ENCODE data around the gene ANKHD1. TPM values are rescaled to one million over a fixed set of nuclear protein-coding genes. Genes with fewer than 3 reads are reported as not detected.
A peak's percentile ranks its signal among the peaks of the same experiment; 100 is the strongest.

ANKHD1 gene
- total and polyA plus RNA-seq, 11 donors = 41.4 to 78.8 (median 58.1) TPM

GRCh38 chr5:140558542-140558941 lies 156.9 kb downstream of the ANKHD1 start:
- no peak for DNase-seq
- Histone ChIP-seq H3K9me3 (no peaks in the 10 kb centered on the region), H3K27me3 (no peaks in the 10 kb centered on the region), H3K36me3 (peaks cover 0 to 29% (median 21%) of the 10 kb centered on the region in 9 donors), H3K4me3 (no peak overlapping the region), H3K4me1 (peaks cover 0 to 56% (median 42%) of the 10 kb centered on the region in 12 donors), H3K27ac (no peak overlapping the region)
- no peak for TF ChIP-seq CTCF (IDR thresholded peaks at IDR 0.05)
- no peak for TF ChIP-seq POLR2A (IDR thresholded peaks at IDR 0.05)
- WGBS, 4 donors = 93 to 97% (median 95%) methylated on average over 9 of the region's 9 CpGs
- no peak for ATAC-seq
- intact Hi-C loops (cut with DNase I) = loop anchor here in 1 of 10 donors (5.0 kb wide), 1 partner anchor 139 kb away; no protein-coding TSS in a partner anchor

GRCh38 chr5:140560227-140560626 lies 158.6 kb downstream of the ANKHD1 start:
- no peak for ATAC-seq
- Histone ChIP-seq H3K4me3 (no peak overlapping the region), H3K27me3 (no peaks in the 10 kb centered on the region), H3K9me3 (no peaks in the 10 kb centered on the region), H3K27ac (no peak overlapping the region), H3K36me3 (peaks cover 0 to 29% (median 16%) of the 10 kb centered on the region in 9 donors), H3K4me1 (peaks cover 0 to 47% (median 35%) of the 10 kb centered on the region in 12 donors)
- DNase-seq = no peak
- no peak for TF ChIP-seq POLR2A (IDR thresholded peaks at IDR 0.05)
- no peak for TF ChIP-seq CTCF (IDR thresholded peaks at IDR 0.05)
- intact Hi-C loops (cut with DNase I) = loop anchor here in 2 of 10 donors (5.0 to 10.0 kb wide), 2 partner anchors 72 to 145 kb away; partner anchors contain the start of genes CD14 (in 1 of the 2) and ZMAT2 (in 1 of the 2)
- WGBS, 4 donors = 89 to 95% (median 92%) methylated on average over 10 of the region's 10 CpGs

- Histone ChIP-seq H3K27me3 (no peaks in the 10 kb centered on the region), H3K4me1 (peaks cover 9 to 49% (median 32%) of the 10 kb centered on the region in 12 donors), H3K9me3 (no peaks in the 10 kb centered on the region), H3K36me3 (peaks cover 0 to 36% (median 26%) of the 10 kb centered on the region in 9 donors), H3K27ac (no peak overlapping the region), H3K4me3 (no peak overlapping the region)
- TF ChIP-seq CTCF (IDR thresholded peaks at IDR 0.05) (no peak), POLR2A (IDR thresholded peaks at IDR 0.05) (no peak)
- 89 to 97% (median 92%) methylated on average over 10 of the region's 10 CpGs for WGBS, 4 donors
- intact Hi-C loops (cut with DNase I) = loop anchor here in 2 of 10 donors (5.0 to 10.0 kb wide), 2 partner anchors 70 to 143 kb away; partner anchors contain the start of genes CD14 (in 1 of the 2) and ZMAT2 (in 1 of the 2)
- DNase-seq = no peak
- ATAC-seq = no peak
Measured at GRCh38 chr5:140561753-140562523, 160.3 kb downstream of the ANKHD1 start.

GRCh38 chr5:140563596-140563995 lies 162.0 kb downstream of the ANKHD1 start:
- H3K4me1 ChIP-seq = peaks cover 9 to 56% (median 37%) of the 10 kb centered on the region in 12 donors
- DNase-seq (peak in 1 of 5 donors; percentile 45), ATAC-seq (no peak)
- 72 to 74% (median 73%) methylated on average over 8 of the region's 8 CpGs for WGBS, 4 donors
- H3K4me3 ChIP-seq = peak overlapping the region; percentile 38 to 89 (median 76)
- H3K9me3 ChIP-seq = no peaks in the 10 kb centered on the region
- H3K27me3 ChIP-seq = no peaks in the 10 kb centered on the region
- no peak for TF ChIP-seq POLR2A (IDR thresholded peaks at IDR 0.05)
- TF ChIP-seq CTCF (IDR thresholded peaks at IDR 0.05) = no peak
- intact Hi-C loops (cut with DNase I) = loop anchor here in 2 of 10 donors (5.0 to 10.0 kb wide), 2 partner anchors 69 to 141 kb away; partner anchors contain the start of genes CD14 (in 1 of the 2) and ZMAT2 (in 1 of the 2)
- H3K27ac ChIP-seq = peak overlapping the region; percentile 90 to 97 (median 94)
- H3K36me3 ChIP-seq = peaks cover 0 to 48% (median 40%) of the 10 kb centered on the region in 9 donors

All from heart left ventricle (tissue), 16 donors.